DMS53 treated with DMSO at 0.1 percent for 48 hours (cell line): Measurements from ENCODE around the gene VEGFA.
A peak's percentile ranks its signal among the peaks of the same experiment; 100 is the strongest.

Experiments used
- DNase-seq: peaks from one replicate; lab custom pipeline; 2025; ENCODE audit not compliant: unreplicated experiment; lab: John Stamatoyannopoulos, UW

The VEGFA gene

DNA sequence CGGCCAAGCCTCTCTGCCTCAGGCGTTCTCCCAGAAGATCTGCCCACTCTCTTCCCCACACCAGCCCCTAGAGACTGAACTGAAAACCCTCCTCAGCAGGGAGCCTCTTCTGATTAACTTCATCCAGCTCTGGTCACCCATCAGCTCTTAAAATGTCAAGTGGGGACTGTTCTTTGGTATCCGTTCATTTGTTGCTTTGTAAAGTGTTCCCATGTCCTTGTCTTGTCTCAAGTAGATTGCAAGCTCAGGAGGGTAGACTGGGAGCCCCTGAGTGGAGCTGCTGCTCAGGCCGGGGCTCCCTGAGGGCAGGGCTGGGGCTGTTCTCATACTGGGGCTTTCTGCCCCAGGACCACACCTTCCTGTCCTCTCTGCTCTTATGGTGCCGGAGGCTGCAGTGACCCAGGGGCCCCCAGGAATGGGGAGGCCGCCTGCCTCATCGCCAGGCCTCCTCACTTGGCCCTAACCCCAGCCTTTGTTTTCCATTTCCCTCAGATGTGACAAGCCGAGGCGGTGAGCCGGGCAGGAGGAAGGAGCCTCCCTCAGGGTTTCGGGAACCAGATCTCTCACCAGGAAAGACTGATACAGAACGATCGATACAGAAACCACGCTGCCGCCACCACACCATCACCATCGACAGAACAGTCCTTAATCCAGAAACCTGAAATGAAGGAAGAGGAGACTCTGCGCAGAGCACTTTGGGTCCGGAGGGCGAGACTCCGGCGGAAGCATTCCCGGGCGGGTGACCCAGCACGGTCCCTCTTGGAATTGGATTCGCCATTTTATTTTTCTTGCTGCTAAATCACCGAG, 14.2 kb downstream of the VEGFA start:
- DNase-seq = no peak

- no peak for DNase-seq
These were observed 15.3 kb downstream of the VEGFA start for GRCh38 chr6:43785220-43785752.

DNA sequence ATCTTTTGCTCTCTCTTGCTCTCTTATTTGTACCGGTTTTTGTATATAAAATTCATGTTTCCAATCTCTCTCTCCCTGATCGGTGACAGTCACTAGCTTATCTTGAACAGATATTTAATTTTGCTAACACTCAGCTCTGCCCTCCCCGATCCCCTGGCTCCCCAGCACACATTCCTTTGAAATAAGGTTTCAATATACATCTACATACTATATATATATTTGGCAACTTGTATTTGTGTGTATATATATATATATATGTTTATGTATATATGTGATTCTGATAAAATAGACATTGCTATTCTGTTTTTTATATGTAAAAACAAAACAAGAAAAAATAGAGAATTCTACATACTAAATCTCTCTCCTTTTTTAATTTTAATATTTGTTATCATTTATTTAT, 15.9 kb downstream of the VEGFA start:
- no peak for DNase-seq

GRCh38 chr6:43786664-43787329, 16.8 kb downstream of the VEGFA start:
- no peak for DNase-seq

DNA sequence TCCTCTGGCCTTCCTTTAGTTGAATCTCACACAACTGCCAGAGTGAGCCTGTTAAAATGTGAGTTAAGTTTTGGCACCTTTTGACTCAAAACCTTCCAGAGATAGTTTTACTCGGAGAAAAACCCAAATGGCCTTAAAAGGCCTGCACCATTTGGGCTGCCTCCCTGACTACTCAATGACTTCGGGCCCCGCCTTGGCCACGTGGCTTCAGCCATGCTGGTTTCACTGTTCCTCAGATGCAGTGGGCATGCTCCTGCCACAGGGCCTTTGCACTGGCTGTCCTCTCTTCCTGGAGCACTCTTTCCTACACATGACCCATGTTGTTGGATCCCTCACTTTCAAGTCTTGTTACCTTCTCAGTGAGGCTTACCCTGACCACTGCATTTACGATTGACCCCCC, 18.3 kb downstream of the VEGFA start:
- DNase-seq = no peak

GRCh38 chr6:43789447-43789846, 19.4 kb downstream of the VEGFA start:
- DNase-seq = no peak

GRCh38 chr6:43790031-43790430, 20.0 kb downstream of the VEGFA start:
- no peak for DNase-seq

- DNase-seq = no peak
These were observed 21.9 kb downstream of the VEGFA start for GRCh38 chr6:43791745-43792422.

- no peak for DNase-seq
These were observed 23.3 kb downstream of the VEGFA start for GRCh38 chr6:43793154-43793874.

- DNase-seq = no peak
These were observed 23.8 kb downstream of the VEGFA start for GRCh38 chr6:43793875-43794242.

DNA sequence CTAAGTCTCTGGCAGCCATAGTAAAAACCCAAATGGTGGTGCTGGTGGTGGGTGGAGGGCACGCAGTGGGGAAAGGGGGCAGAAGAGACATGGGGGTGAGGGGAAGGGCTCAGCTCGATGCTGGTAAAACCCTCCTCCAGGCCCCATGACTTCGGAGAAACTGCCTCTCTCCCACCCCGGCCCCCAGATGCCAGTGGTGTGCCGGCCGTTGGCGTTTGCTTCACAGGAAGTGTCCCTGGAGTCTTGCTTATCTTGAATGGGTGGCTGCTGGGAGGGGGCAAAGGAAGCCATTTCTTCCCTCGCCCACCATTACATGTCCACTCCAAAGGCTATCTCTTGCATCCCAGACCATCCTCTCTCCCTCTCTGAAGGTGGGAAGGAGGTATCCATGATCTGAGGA, 25.4 kb downstream of the VEGFA start:
- DNase-seq = no peak

GRCh38 chr6:43796168-43796567, 26.2 kb downstream of the VEGFA start:
- DNase-seq = no peak

- DNase-seq = peak; percentile 23
These were observed 27.2 kb downstream of the VEGFA start for GRCh38 chr6:43796903-43797890.

GRCh38 chr6:43797919-43798318, 27.9 kb downstream of the VEGFA start:
- no peak for DNase-seq

GRCh38 chr6:43798688-43799444, 28.9 kb downstream of the VEGFA start:
- DNase-seq = peak; percentile 98

DNA sequence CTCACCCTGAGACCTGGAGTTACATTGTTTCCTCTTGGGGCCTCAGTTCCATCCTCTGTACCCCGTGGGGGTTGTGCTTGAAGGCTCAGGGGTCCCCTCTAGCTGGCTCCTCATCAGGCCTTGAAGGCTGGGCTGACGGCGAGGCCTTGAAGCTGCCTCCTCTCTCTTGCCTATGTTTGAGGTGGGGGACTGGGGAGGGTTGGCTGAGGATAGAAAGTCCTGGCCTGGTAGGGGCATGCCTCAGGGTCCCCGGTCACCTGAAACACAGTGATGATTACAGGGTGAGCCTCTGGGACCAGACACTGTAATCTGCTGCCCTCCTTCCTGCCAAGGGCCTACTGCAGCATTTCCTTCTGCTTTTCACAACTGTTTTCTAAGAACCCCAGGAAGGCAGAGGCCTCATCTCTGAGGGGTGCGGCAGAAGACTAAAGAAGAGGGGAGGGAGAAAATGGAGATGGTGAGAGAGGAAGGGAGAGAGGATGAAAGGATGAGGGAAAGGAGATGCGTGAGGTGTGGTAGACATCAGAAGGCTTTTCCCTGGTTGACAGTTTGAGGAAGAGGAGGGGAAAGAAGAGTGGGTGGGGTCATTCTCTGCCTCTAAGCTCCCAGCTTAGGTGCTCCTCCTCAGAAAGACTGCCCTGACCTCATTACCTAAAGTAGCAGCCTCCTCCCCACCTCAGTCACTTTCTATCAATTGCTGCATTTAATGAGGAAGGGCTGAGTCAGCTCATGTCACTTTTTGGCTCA, 29.7 kb downstream of the VEGFA start:
- no peak for DNase-seq

GRCh38 chr6:43800298-43800623, 30.2 kb downstream of the VEGFA start:
- no peak for DNase-seq

DNA sequence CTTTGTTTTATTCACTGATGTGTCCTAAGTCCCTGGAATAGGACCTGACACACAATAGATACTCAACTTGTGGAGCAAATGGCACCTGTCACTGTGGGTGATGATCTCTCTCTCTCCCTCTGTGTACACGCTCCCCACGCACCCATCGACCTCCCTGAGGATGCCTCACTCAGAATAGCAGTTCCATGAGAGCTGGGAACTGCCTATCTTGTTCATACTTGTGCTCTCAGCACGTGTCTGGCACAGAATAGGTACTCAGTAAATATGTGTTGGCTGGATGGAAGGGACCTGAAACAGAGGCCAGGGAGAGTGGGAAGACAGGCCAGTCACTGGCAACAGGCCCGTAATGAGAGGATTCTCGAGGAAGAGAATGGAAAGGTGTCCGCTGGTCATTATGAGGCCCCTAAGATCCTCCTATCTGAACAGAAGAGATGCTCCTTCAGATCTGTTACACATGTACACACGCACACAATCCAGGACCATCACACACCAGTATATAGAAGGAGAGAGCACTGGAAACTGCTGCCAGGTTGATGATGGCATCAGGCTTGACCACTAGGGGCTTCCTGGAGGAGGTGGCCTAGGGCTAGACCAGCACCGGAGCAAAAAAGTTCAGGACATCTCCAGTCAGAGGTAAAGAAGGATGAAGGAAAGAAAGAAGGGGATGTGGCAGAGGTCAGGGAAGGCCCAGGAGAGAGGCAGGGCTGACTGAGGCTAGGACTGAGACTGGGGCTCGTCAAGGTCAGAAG, 30.9 kb downstream of the VEGFA start:
- no peak for DNase-seq
